GM21825 (cell line): ENCODE measurements around the gene SMIM28.
"Not testable (repeated sequence)": the region's sequence is repeated elsewhere in the genome, so short reads cannot be mapped to it uniquely, and the experiment has no call there.

Experiments
- ATAC-seq: cut with Tn5 transposase; IDR thresholded peaks from one replicate; pipeline ENCODE4 v1.9.1; 2021; ENCODE audit warnings: mild to moderate bottlenecking, moderate library complexity; ENCODE audit not compliant: unreplicated experiment

The SMIM28 gene

GRCh38 chr6:138403801-138404665 lies 26.3 kb downstream of the SMIM28 start, which contains the start of gene HEBP2:
HEBP2 (plus strand) TSS chr6:138404223; CDS start chr6:138404496, 273 bp downstream.
- ATAC-seq: peak; percentile 94

- peak; percentile 8 for ATAC-seq
These were observed 27.1 kb downstream of the SMIM28 start for GRCh38 chr6:138404666-138405337.

- ATAC-seq: no peak
These were observed 28.2 kb downstream of the SMIM28 start for GRCh38 chr6:138405816-138406413.

GRCh38 chr6:138406443-138406842 lies 28.7 kb downstream of the SMIM28 start:
- no peak for ATAC-seq

GRCh38 chr6:138410048-138410735 lies 32.5 kb downstream of the SMIM28 start:
- ATAC-seq: no peak

GRCh38 chr6:138410972-138411880 lies 33.5 kb downstream of the SMIM28 start:
- peak; percentile 45 for ATAC-seq

GRCh38 chr6:138415125-138415524 lies 37.4 kb downstream of the SMIM28 start:
- ATAC-seq: no peak

GRCh38 chr6:138416206-138416605 lies 38.5 kb downstream of the SMIM28 start:
- ATAC-seq: no peak

- ATAC-seq: no peak
These were observed 39.9 kb downstream of the SMIM28 start for GRCh38 chr6:138417493-138418117.

- ATAC-seq: no peak
These were observed 40.5 kb downstream of the SMIM28 start for GRCh38 chr6:138418118-138418742.

- ATAC-seq: no peak
These were observed 42.1 kb downstream of the SMIM28 start for GRCh38 chr6:138419766-138420165.

GRCh38 chr6:138420356-138420755 lies 42.7 kb downstream of the SMIM28 start:
- no peak for ATAC-seq

GRCh38 chr6:138421089-138421488 lies 43.4 kb downstream of the SMIM28 start:
- no peak for ATAC-seq

GRCh38 chr6:138421608-138422007 lies 43.9 kb downstream of the SMIM28 start:
- no peak for ATAC-seq

GRCh38 chr6:138422861-138423260 lies 45.2 kb downstream of the SMIM28 start:
- no peak for ATAC-seq

- no peak for ATAC-seq
These were observed 46.5 kb downstream of the SMIM28 start for GRCh38 chr6:138424004-138424904.

GRCh38 chr6:138425256-138425655 lies 47.6 kb downstream of the SMIM28 start:
- ATAC-seq: not testable (repeated sequence)

- no peak for ATAC-seq
These were observed 48.9 kb downstream of the SMIM28 start for GRCh38 chr6:138426500-138427123.
